ENCODE data around the gene USF3.

- no peak for TF ChIP-seq CTCF (conservative IDR thresholded peaks at IDR 0.05; ENCODE audit: low read length)
- TF ChIP-seq EZH2phosphoT487 (IDR thresholded peaks at IDR 0.05; ENCODE audit: borderline replicate concordance, low read depth, low read length) = no peak
Measured at GRCh38 chr3:113628788-113629187, 67.7 kb downstream of the USF3 start.

Data from OCI-LY7 (cell line).